Urinary bladder (tissue), 4 donors: Measurements from ENCODE around the gene EFNA4. TPM values are rescaled to one million over a fixed set of nuclear protein-coding genes. Genes with fewer than 3 reads are reported as not detected.

Experiments
- DNase-seq: peaks from one replicate; pipeline ENCODE4 v3.0.0-alpha.2; 2015; ENCODE audit errors: extremely low spot score
- H3K27ac ChIP-seq: one replicate; pipeline ENCODE4 v1.5.1; 2013; ENCODE audit warnings: low read depth, mild to moderate bottlenecking, moderate library complexity
- H3K36me3 ChIP-seq: one replicate; pipeline ENCODE4 v1.6.1; 2013; ENCODE audit warnings: mild to moderate bottlenecking, moderate library complexity; ENCODE audit not compliant: insufficient read depth
- H3K4me1 ChIP-seq: one replicate; pipeline ENCODE4 v1.6.1; 2013; ENCODE audit warnings: mild to moderate bottlenecking, moderate library complexity; ENCODE audit not compliant: insufficient read depth
- H3K4me3 ChIP-seq: one replicate; pipeline ENCODE4 v1.5.1; 2013; ENCODE audit warnings: low read depth, low read length
- WGBS: extraction: QIAGEN DNeasy Blood & Tissue Kit; methylation state at CpG from one replicate; pipeline ENCODE4 v1.1.7; 2013; 5-methylcytosine and 5-hydroxymethylcytosine counted together
- polyA plus RNA-seq: library from polyadenylated mRNA; stranded (reverse); fragments of 200-250 nt; gene quantifications from one replicate; pipeline ENCODE4 v1.2.3, GENCODE V29; 2013
- total RNA-seq: library from RNA; depleted of rRNA; stranded (reverse); fragments of >200 nt; gene quantifications from one replicate; pipeline ENCODE4 v1.2.3, GENCODE V29; 2014
- donor health status: healthy with polysubstance abuse.
- donor health status: healthy.

The EFNA4 gene
- total and polyA plus RNA-seq, 2 donors: 7.5 to 8.1 TPM

- Histone ChIP-seq H3K4me3 (no peak overlapping the region), H3K4me1 (no peaks in the 10 kb centered on the region), H3K36me3 (no peaks in the 10 kb centered on the region), H3K27ac (no peak overlapping the region)
- no peak for DNase-seq
- WGBS: 77% methylated on average over 8 of the region's 8 CpGs
These were observed 23.5 kb downstream of the EFNA4 start for GRCh38 chr1:155086856-155087535.

DNA sequence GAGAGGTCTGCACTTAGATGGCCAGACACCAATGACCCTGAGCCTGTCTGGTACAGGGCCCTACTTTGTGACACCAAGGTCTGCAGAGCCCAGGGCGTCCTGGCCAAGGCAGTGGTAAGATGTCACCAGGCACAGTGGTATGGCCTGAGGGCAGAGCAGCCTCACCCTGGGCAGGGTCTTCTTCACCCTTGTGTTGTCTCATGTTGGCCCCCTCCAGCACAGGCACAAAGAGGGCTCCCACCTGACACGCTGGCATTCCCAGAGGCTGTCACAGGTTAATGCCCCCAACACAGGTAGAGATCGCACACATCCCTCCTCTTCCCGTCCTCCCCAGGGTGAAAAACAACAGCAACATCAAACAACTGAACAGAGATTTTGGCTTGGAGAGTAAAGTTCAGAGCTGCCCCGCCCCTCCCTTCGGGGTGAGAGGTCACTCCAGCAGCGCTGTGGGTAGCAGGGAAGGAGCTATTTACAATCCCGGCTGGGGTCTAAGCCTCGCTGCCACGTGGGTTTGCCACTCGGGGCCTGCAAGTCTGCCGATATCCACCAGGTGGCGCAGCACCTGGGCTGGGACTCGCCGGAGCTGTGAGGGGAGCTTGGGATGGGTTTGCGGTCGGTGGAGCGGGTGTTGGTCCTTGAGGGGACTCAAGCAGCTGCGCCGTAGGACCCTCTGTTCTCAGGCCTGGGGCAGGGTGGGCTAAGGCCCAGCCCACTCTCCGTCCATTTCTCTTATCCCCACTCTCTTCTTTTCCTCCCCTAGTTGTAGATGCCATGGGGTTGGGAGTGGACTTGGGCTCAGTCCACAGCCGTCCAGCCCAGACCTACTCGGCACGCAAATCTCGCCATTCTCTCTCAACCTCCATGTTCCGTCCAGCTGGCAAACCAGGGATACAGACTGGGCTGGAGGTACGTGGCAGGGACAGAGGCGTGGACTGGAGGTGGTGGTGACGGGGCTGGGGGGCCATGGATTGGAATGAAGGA is 27.8 kb downstream of the EFNA4 start:
- H3K36me3 ChIP-seq: no peaks in the 10 kb centered on the region
- H3K4me1 ChIP-seq: no peaks in the 10 kb centered on the region
- no peak overlapping the region for H3K4me3 ChIP-seq
- H3K27ac ChIP-seq: no peak overlapping the region
- DNase-seq: no peak
- WGBS: 23% methylated on average over 29 of the region's 29 CpGs

DNA sequence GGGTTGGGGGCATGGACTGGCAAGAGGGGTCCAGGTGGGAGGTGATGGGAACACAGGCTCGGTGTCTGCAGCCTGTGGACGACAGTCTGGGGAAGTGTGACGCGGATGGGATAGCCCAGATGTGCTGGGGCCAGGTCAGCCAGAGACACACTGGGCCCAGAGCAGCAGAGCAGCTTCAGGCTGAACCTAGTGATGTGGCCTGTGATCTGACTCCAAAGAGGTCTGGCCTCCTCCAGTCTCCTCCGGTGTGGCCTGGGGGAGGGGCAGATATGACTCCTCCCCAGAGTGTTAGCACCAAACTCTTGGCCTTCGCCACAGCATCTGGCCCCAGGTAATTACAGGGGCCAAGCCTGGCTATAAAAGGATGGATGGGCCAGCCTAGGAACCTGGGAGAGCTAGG is 28.6 kb downstream of the EFNA4 start:
- H3K4me3 ChIP-seq: no peak overlapping the region
- no peak overlapping the region for H3K27ac ChIP-seq
- 82% methylated on average over 6 of the region's 6 CpGs for WGBS
- H3K4me1 ChIP-seq: no peaks in the 10 kb centered on the region
- H3K36me3 ChIP-seq: no peaks in the 10 kb centered on the region
- DNase-seq: no peak

GRCh38 chr1:155092641-155093040 is 29.1 kb downstream of the EFNA4 start:
- Histone ChIP-seq H3K36me3 (no peaks in the 10 kb centered on the region), H3K4me3 (no peak overlapping the region), H3K27ac (no peak overlapping the region), H3K4me1 (no peaks in the 10 kb centered on the region)
- DNase-seq: no peak
- 91% methylated on average over 12 of the region's 12 CpGs for WGBS

GRCh38 chr1:155093911-155094621 is 30.5 kb downstream of the EFNA4 start:
- H3K4me3 ChIP-seq: no peak overlapping the region
- H3K27ac ChIP-seq: no peak overlapping the region
- no peaks in the 10 kb centered on the region for H3K36me3 ChIP-seq
- H3K4me1 ChIP-seq: no peaks in the 10 kb centered on the region
- DNase-seq: no peak
- WGBS: 10% methylated on average over 13 of the region's 13 CpGs

DNA sequence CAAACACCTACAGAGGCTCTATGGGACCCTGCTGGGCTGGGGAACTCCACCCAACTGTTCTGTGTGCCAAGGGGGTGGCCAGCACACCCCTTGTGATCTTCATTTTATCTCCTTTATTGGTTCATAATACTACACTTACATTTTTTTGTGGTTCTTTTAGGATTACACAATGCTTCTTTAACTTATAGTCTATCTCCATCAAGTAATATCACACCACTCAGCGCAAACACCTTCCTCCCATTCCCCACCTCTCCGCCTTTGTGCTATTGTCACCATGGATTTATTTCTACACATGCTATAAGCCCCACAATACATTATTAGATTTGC is 31.0 kb downstream of the EFNA4 start:
- Histone ChIP-seq H3K4me1 (no peaks in the 10 kb centered on the region), H3K27ac (no peak overlapping the region), H3K4me3 (no peak overlapping the region), H3K36me3 (no peaks in the 10 kb centered on the region)
- 82% methylated on average over 2 of the region's 2 CpGs for WGBS
- DNase-seq: no peak

GRCh38 chr1:155099331-155099730 is 35.8 kb downstream of the EFNA4 start:
- H3K4me3 ChIP-seq: no peak overlapping the region
- DNase-seq: no peak
- H3K36me3 ChIP-seq: no peaks in the 10 kb centered on the region
- no peak overlapping the region for H3K27ac ChIP-seq
- H3K4me1 ChIP-seq: no peaks in the 10 kb centered on the region
- 86% methylated on average over 7 of the region's 7 CpGs for WGBS

GRCh38 chr1:155103325-155103724 is 39.8 kb downstream of the EFNA4 start:
- no peaks in the 10 kb centered on the region for H3K36me3 ChIP-seq
- no peak for DNase-seq
- WGBS: 85% methylated on average over 9 of the region's 9 CpGs
- H3K4me1 ChIP-seq: no peaks in the 10 kb centered on the region
- no peak overlapping the region for H3K4me3 ChIP-seq
- no peak overlapping the region for H3K27ac ChIP-seq

DNA sequence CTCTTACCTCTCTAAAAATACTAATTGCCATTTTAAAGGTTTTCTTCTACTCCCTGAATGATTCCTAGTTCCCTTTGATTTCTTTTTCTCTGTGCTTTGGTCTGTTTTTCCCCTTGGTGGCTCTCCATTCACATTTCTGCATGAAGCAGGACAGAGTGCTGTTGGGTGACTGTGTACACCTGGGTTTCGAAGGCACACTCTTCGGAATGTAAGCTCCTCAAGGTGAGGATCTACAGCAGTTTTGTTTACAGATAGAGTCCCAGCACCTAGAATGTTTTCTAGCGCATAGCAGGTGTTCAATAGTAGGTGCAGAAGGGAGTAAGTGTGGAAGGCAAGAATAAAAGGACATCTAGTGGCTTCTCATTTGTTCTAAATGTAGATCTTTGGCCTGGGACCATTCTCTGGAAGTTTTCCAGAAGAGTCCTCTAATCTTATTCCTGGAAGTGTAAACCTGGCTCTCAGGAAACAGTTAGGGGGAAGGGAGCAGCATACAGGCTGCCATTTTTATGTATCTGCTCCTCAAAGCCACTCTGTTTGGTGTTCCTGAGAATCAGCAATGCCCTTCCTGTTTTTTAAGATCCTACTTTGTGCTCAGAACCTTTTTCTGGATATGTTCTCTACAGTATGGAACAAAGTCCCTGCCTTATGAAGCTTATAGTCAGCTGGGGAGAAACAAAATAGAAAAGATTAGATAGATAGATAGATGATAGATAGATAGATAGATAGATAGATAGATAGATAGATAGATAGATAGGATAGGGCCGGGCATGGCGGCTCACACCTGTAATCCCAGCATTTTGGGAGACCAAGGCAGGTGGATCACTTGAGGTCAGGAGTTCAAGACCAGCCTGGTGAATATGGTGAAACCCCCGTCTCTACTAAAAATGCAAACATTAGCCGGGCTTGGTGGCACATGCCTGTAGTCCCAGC is 41.3 kb downstream of the EFNA4 start:
- DNase-seq: no peak
- no peak overlapping the region for H3K4me3 ChIP-seq
- H3K36me3 ChIP-seq: no peaks in the 10 kb centered on the region
- no peaks in the 10 kb centered on the region for H3K4me1 ChIP-seq
- H3K27ac ChIP-seq: no peak overlapping the region
- 80% methylated on average over 7 of the region's 7 CpGs for WGBS

DNA sequence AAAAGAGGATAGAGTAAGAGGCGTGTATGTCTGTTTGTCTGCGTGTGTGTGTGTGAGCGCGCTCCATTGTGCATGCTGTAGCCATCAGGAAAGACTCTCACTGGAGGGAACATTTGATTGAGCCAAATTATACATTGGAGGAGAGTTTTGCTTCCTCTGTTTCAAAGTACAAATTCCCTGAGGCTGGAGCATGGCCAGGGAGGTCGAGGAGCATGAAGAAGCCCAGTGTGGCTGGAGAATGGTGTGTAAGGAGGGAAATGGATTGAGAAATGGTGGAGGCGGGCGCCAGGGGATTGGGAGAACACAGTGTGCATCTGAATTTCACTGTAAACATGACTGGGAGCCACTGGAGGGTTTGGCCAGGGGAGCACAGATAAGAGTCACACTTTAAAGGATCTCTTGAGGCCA is 42.1 kb downstream of the EFNA4 start:
- DNase-seq: no peak
- 65% methylated on average over 7 of the region's 7 CpGs for WGBS
- H3K27ac ChIP-seq: no peak overlapping the region

DNA sequence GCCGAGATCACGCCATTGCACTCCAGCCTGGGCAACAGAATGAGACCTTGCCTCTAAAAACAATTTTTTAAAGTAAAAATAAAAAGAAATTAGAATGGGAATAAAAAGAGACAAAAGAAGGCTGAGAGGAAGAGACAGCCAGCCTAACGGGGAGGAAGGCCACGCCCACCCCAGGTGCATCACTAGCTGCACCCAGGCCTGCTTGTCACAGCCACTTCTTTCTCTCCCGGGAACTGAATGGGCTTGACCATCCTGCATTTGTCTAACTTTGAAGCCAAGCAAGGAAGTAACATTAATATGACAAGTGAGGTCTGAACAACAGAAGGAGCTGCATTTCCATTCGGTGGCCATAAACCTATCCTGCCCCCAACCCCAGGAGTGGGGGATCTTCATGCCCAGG is 43.3 kb downstream of the EFNA4 start:
- no peaks in the 10 kb centered on the region for H3K4me1 ChIP-seq
- H3K4me3 ChIP-seq: no peak overlapping the region
- H3K27ac ChIP-seq: no peak overlapping the region
- no peaks in the 10 kb centered on the region for H3K36me3 ChIP-seq
- DNase-seq: no peak
- 68% methylated on average over 6 of the region's 6 CpGs for WGBS

More for the DNA sequence above, 42.1 kb downstream of the EFNA4 start:
- no peaks in the 10 kb centered on the region for H3K36me3 ChIP-seq
- no peak overlapping the region for H3K4me3 ChIP-seq
- no peaks in the 10 kb centered on the region for H3K4me1 ChIP-seq

GRCh38 chr1:155107309-155108264 is 44.0 kb downstream of the EFNA4 start:
- 72% methylated on average over 12 of the region's 12 CpGs for WGBS
- Histone ChIP-seq H3K4me3 (no peak overlapping the region), H3K36me3 (no peaks in the 10 kb centered on the region), H3K27ac (no peak overlapping the region), H3K4me1 (no peaks in the 10 kb centered on the region)
- no peak for DNase-seq
